Neuronal stem cell (in vitro differentiated cells): ENCODE results near the gene SOX5.
"Not testable (repeated sequence)": the region's sequence is repeated elsewhere in the genome, so short reads cannot be mapped to it uniquely, and the experiment has no call there.

Source experiments
- DNase-seq: peaks from one replicate; pipeline ENCODE4 v3.0.0-alpha.2; 2013; ENCODE audit warnings: low spot score
- H2AFZ ChIP-seq: one replicate; pipeline ENCODE4 v1.6.1; 2013; ENCODE audit warnings: mild to moderate bottlenecking, low read length, inconsistent platforms
- H2AK5ac ChIP-seq: 2 replicates; pipeline ENCODE4 v1.6.1; 2013; ENCODE audit warnings: low read depth, mild to moderate bottlenecking, inconsistent platforms, low read length, moderate library complexity, mixed read lengths
- H2BK120ac ChIP-seq: 2 replicates; pipeline ENCODE4 v1.6.1; 2013; ENCODE audit warnings: low read depth, mild to moderate bottlenecking, inconsistent platforms, low read length, moderate library complexity, mixed read lengths
- H2BK12ac ChIP-seq: one replicate; pipeline ENCODE4 v1.6.1; 2013; ENCODE audit warnings: low read length, inconsistent platforms
- H2BK15ac ChIP-seq: 2 replicates; pipeline ENCODE4 v1.6.1; 2013; ENCODE audit warnings: mild to moderate bottlenecking, low read length, inconsistent platforms, mixed read lengths
- H2BK5ac ChIP-seq: one replicate; pipeline ENCODE4 v1.6.1; 2013; ENCODE audit warnings: inconsistent platforms, mild to moderate bottlenecking, low read length, moderate library complexity
- H3K14ac ChIP-seq: one replicate; pipeline ENCODE4 v1.6.1; 2013; ENCODE audit warnings: low read length, inconsistent platforms
- H3K18ac ChIP-seq: 2 replicates; pipeline ENCODE4 v1.6.1; 2013; ENCODE audit warnings: low read length, inconsistent platforms
- H3K23ac ChIP-seq: 2 replicates; pipeline ENCODE4 v1.6.1; 2013; ENCODE audit warnings: low read depth, mild to moderate bottlenecking, mixed read lengths, low read length, inconsistent platforms; ENCODE audit not compliant: poor library complexity
- H3K27ac ChIP-seq: replicated peaks from 3 replicates; pipeline ENCODE4 v1.5.1; 2013; ENCODE audit warnings: low read length, inconsistent platforms
- H3K27me3 ChIP-seq, 3 experiments: 2 replicates each; pipeline ENCODE4 v1.6.1; 2013; ENCODE audit warnings: low read length in 3 of 3, mild to moderate bottlenecking in 2 of 3, inconsistent platforms in 1 of 3, low read depth in 1 of 3, mixed read lengths in 1 of 3, moderate library complexity in 1 of 3; ENCODE audit not compliant: control insufficient read depth in 3 of 3, insufficient read depth in 3 of 3
- H3K36me3 ChIP-seq, 2 donors: replicated peaks in 1 of 2; 2 replicates each; pipeline ENCODE4 v1.6.1; 2013; ENCODE audit warnings: low read length in 2 of 2; ENCODE audit not compliant: control insufficient read depth in 2 of 2, insufficient read depth in 2 of 2
- H3K4ac ChIP-seq: 2 replicates; pipeline ENCODE4 v1.6.1; 2013; ENCODE audit warnings: inconsistent platforms, mild to moderate bottlenecking, low read length, moderate library complexity
- H3K4me1 ChIP-seq, 2 donors: 1 replicate in 1 of 2; 2 replicates in 1 of 2; pipeline ENCODE4 v1.6.1; 2013; ENCODE audit warnings: low read length in 2 of 2, low read depth in 1 of 2; ENCODE audit not compliant: control insufficient read depth in 2 of 2, insufficient read depth in 1 of 2
- H3K4me2 ChIP-seq: one replicate; pipeline ENCODE4 v1.6.1; 2013; ENCODE audit warnings: mild to moderate bottlenecking, low read length, inconsistent platforms; ENCODE audit not compliant: insufficient read depth, poor library complexity, severe bottlenecking
- H3K4me3 ChIP-seq, 2 donors: 2 replicates each; pipeline ENCODE4 v1.5.1; 2013; ENCODE audit warnings: low read length in 2 of 2, mild to moderate bottlenecking in 2 of 2, inconsistent platforms in 1 of 2, moderate library complexity in 1 of 2
- H3K79me1 ChIP-seq: one replicate; pipeline ENCODE4 v1.6.1; 2013; ENCODE audit warnings: low read depth, mild to moderate bottlenecking, inconsistent platforms, low read length, moderate library complexity
- H3K9ac ChIP-seq: one replicate; pipeline ENCODE4 v1.6.1; 2013; ENCODE audit warnings: mild to moderate bottlenecking, low read depth, low read length, inconsistent platforms; ENCODE audit not compliant: poor library complexity
- H3K9me3 ChIP-seq, 2 donors: replicated peaks in 1 of 2; 2 replicates each; pipeline versions ENCODE3 to v1.6.1; 2013; ENCODE audit warnings: low read length in 2 of 2, mild to moderate bottlenecking in 2 of 2, inconsistent platforms in 1 of 2, low read depth in 1 of 2, mixed read lengths in 1 of 2, moderate library complexity in 1 of 2; ENCODE audit not compliant: control insufficient read depth in 2 of 2, insufficient read depth in 1 of 2
- H4K8ac ChIP-seq: one replicate; pipeline ENCODE4 v1.6.1; 2013; ENCODE audit warnings: low read depth, mild to moderate bottlenecking, inconsistent platforms, low read length, moderate library complexity
- H4K91ac ChIP-seq: one replicate; pipeline ENCODE4 v1.6.1; 2013; ENCODE audit warnings: low read length, low read depth, mild to moderate bottlenecking, inconsistent platforms; ENCODE audit not compliant: poor library complexity
- WGBS, 2 donors: extraction: QIAGEN DNeasy Blood & Tissue Kit; methylation state at CpG; one replicate each; pipeline ENCODE4 v1.1.7; 2013; ENCODE audit warnings: missing lambda C conversion rate in 2 of 2, mixed read lengths in 1 of 2; ENCODE audit not compliant: insufficient read length in 2 of 2, insufficient replicate concordance in 1 of 2; ENCODE audit errors: extremely low coverage in 2 of 2; 5-methylcytosine and 5-hydroxymethylcytosine counted together

SOX5 gene

DNA sequence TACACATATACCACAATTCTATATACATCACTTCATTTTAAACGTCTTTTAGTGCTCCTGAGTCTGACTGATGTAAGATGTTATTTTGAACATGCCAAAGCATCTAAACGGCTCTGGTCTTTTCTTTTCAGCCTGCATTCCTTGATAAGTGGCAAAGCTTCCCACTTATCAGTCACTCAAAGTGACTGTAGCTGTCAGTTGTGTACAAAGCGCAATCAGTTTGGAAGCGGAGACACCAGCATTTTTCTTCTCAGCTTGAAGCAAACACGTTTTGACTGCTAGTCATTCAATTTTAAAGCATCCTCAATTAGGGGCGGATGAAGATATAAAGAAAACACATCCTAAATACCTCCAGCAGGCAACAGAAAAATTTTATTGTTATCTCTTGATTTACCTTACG is 226.8 kb downstream of the SOX5 start:
- H4K91ac ChIP-seq, result no peak overlapping the region
- H2BK5ac ChIP-seq, result no peak overlapping the region
- H3K9me3 ChIP-seq, result no peaks in the 10 kb centered on the region
- H2AFZ ChIP-seq, result no peak overlapping the region
- H4K8ac ChIP-seq, result no peak overlapping the region
- no peak overlapping the region for H2BK120ac ChIP-seq
- DNase-seq, result no peak
- H3K27me3 ChIP-seq, result no peaks in the 10 kb centered on the region
- H2AK5ac ChIP-seq, result no peak overlapping the region
- H3K4me3 ChIP-seq, result no peak overlapping the region
- H3K79me1 ChIP-seq, result peaks cover 3% of the 10 kb centered on the region
- H3K14ac ChIP-seq, result no peak overlapping the region
- H3K27ac ChIP-seq, result no peak overlapping the region
- H3K4me2 ChIP-seq, result no peak overlapping the region
- H3K18ac ChIP-seq, result no peak overlapping the region
- H3K23ac ChIP-seq, result no peak overlapping the region
- 100% methylated on average over 1 of the region's 7 CpGs; no CpG with 5 or more reads in 1 of the 2 donors for WGBS, 2 donors
- H2BK15ac ChIP-seq, result no peak overlapping the region
- H3K4me1 ChIP-seq, result peaks cover 0 to 3% of the 10 kb centered on the region in 2 donors
- H2BK12ac ChIP-seq, result no peak overlapping the region
- H3K4ac ChIP-seq, result no peak overlapping the region
- H3K9ac ChIP-seq, result no peak overlapping the region
- peaks cover 0 to 6% of the 10 kb centered on the region in 2 donors for H3K36me3 ChIP-seq

DNA sequence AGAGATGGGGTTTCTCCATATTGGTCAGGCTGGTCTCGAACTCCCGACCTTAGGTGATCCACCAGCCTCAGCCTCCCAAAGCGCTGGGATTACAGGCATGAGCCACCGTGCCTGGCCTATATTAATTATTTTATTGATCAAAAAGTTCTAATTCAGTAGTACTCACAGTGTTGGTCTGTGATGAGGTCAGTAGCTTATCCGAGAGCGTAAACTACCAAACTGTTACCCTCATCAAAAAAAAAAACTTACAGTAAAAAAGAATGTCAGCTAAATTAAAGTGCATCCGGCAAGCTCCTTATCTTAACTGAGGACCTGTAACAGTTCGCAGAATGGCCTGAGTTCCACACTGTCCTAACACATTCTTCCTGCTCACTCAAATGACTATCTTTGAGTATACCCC is 228.2 kb downstream of the SOX5 start:
- Histone ChIP-seq H3K27me3 (no peaks in the 10 kb centered on the region), H3K4me3 (no peak overlapping the region), H2BK15ac (no peak overlapping the region), H3K27ac (no peak overlapping the region), H2BK12ac (no peak overlapping the region), H2BK120ac (no peak overlapping the region), H2AK5ac (no peak overlapping the region), H3K23ac (no peak overlapping the region), H4K8ac (no peak overlapping the region), H2AFZ (no peak overlapping the region), H3K9me3 (no peaks in the 10 kb centered on the region), H3K4me2 (no peak overlapping the region), H3K4me1 (peaks cover 0 to 3% of the 10 kb centered on the region in 2 donors), H3K14ac (no peak overlapping the region), H3K18ac (no peak overlapping the region), H3K4ac (no peak overlapping the region), H4K91ac (no peak overlapping the region), H3K9ac (no peak overlapping the region), H3K36me3 (peaks cover 0 to under 1% of the 10 kb centered on the region in 2 donors), H2BK5ac (no peak overlapping the region), H3K79me1 (peaks cover 3% of the 10 kb centered on the region)
- DNase-seq, result no peak
- no CpG with 5 or more reads among the region's 8 CpGs for WGBS, 2 donors

GRCh38 chr12:23719493-23719892 is 230.0 kb downstream of the SOX5 start:
- DNase-seq, result no peak
- H2BK5ac ChIP-seq, result no peak overlapping the region
- no peak overlapping the region for H3K4me3 ChIP-seq
- WGBS, 2 donors, result no CpG with 5 or more reads among the region's 2 CpGs
- H3K27me3 ChIP-seq, result no peaks in the 10 kb centered on the region
- no peak overlapping the region for H2BK15ac ChIP-seq
- H2BK120ac ChIP-seq, result no peak overlapping the region
- H3K27ac ChIP-seq, result no peak overlapping the region
- no peak overlapping the region for H2BK12ac ChIP-seq
- no peak overlapping the region for H3K18ac ChIP-seq
- no peak overlapping the region for H3K23ac ChIP-seq
- H2AFZ ChIP-seq, result no peak overlapping the region
- peaks cover 3% of the 10 kb centered on the region for H3K79me1 ChIP-seq
- H4K8ac ChIP-seq, result no peak overlapping the region
- peaks cover 0 to 2% of the 10 kb centered on the region in 2 donors for H3K4me1 ChIP-seq
- no peak overlapping the region for H3K4me2 ChIP-seq
- no peak overlapping the region for H4K91ac ChIP-seq
- no peak overlapping the region for H3K9ac ChIP-seq
- no peak overlapping the region for H3K14ac ChIP-seq
- no peak overlapping the region for H2AK5ac ChIP-seq
- H3K4ac ChIP-seq, result no peak overlapping the region
- H3K9me3 ChIP-seq, result no peaks in the 10 kb centered on the region
- H3K36me3 ChIP-seq, result no peaks in the 10 kb centered on the region

DNA sequence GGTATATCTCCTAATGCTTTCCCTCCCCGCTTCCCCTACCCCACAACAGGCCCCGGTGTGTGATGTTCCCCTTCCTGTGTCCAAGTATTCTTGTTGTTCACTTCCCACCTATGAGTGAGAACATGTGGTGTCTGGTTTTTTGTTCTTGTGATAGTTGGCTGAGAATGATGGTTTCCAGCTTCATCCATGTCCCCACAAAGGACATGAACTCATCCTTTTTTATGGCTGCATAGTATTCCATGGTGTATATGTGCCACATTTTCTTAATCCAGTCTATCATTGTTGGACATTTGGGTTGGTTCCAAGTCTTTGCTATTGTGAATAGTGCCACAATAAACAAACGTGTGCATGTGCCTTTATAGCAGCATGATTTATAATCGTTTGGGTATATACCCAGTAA is 239.1 kb downstream of the SOX5 start:
- H2AFZ ChIP-seq, H3K79me1 ChIP-seq, H2BK12ac ChIP-seq, H2AK5ac ChIP-seq, H4K91ac ChIP-seq, H3K23ac ChIP-seq, DNase-seq, H3K14ac ChIP-seq, H3K9me3 ChIP-seq, H3K9ac ChIP-seq, H3K4me2 ChIP-seq, H2BK5ac ChIP-seq, H4K8ac ChIP-seq, H2BK15ac ChIP-seq, H3K27ac ChIP-seq, H3K18ac ChIP-seq, H3K36me3 ChIP-seq, H3K4me3 ChIP-seq, H3K27me3 ChIP-seq, H3K4ac ChIP-seq, H3K4me1 ChIP-seq, H2BK120ac ChIP-seq: not testable (repeated sequence)
- no CpG with 5 or more reads among the region's 4 CpGs for WGBS, 2 donors
